ENCODE data around the gene CDH13.

Gene CDH13

DNA sequence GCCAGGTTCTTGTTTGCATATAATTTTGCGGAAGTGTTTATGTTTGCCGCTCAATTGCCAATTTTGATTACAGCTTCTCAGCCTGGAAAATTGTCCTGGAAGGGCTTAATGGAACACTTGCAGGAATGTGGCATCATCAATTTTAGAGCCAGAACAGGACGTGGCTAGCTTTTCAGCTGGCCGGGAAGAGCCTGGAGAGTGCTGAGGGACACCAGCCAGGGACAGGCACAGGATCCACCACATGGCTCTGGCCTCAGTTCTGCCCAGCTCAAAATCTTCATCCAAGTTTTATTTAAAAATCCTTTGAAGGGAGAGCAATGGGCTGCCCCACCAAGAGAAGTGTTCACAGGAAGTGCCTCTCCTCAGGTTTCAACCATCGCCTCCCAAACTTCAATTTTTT lies 893.8 kb downstream of the CDH13 start:
- TF ChIP-seq TAF1 (IDR thresholded peaks at IDR 0.05; ENCODE audit: borderline replicate concordance, insufficient read depth, low read length) (no peak), SIN3A (IDR thresholded peaks at IDR 0.05; ENCODE audit: borderline replicate concordance, insufficient read depth, low read length) (no peak), REST (IDR thresholded peaks at IDR 0.05; ENCODE audit: insufficient read depth in 1 of 2, low read depth in 2 of 2, low read length in 2 of 2) (no peak), FOXP2 (optimal IDR thresholded peaks at IDR 0.05; ENCODE audit: borderline replicate concordance, extremely low read depth, extremely low read length, insufficient read depth) (no peak), POLR2AphosphoS5 (IDR thresholded peaks at IDR 0.05; ENCODE audit: low read depth, low read length) (no peak)

- TF ChIP-seq TAF1 (IDR thresholded peaks at IDR 0.05; ENCODE audit: borderline replicate concordance, insufficient read depth, low read length) (no peak), REST (IDR thresholded peaks at IDR 0.05; ENCODE audit: insufficient read depth in 1 of 2, low read depth in 2 of 2, low read length in 2 of 2) (no peak), FOXP2 (optimal IDR thresholded peaks at IDR 0.05; ENCODE audit: borderline replicate concordance, extremely low read depth, extremely low read length, insufficient read depth) (no peak), SIN3A (IDR thresholded peaks at IDR 0.05; ENCODE audit: borderline replicate concordance, insufficient read depth, low read length) (no peak), POLR2AphosphoS5 (IDR thresholded peaks at IDR 0.05; ENCODE audit: low read depth, low read length) (no peak)
Measured at GRCh38 chr16:83530293-83530692, 903.5 kb downstream of the CDH13 start.

GRCh38 chr16:83532634-83533033 lies 905.9 kb downstream of the CDH13 start:
- no peak for TF ChIP-seq SIN3A (IDR thresholded peaks at IDR 0.05; ENCODE audit: borderline replicate concordance, insufficient read depth, low read length)
- no peak for TF ChIP-seq REST (IDR thresholded peaks at IDR 0.05; ENCODE audit: insufficient read depth in 1 of 2, low read depth in 2 of 2, low read length in 2 of 2)
- TF ChIP-seq FOXP2 (optimal IDR thresholded peaks at IDR 0.05; ENCODE audit: borderline replicate concordance, extremely low read depth, extremely low read length, insufficient read depth), result no peak
- TF ChIP-seq POLR2AphosphoS5 (IDR thresholded peaks at IDR 0.05; ENCODE audit: low read depth, low read length), result no peak
- no peak for TF ChIP-seq TAF1 (IDR thresholded peaks at IDR 0.05; ENCODE audit: borderline replicate concordance, insufficient read depth, low read length)

GRCh38 chr16:83533193-83533592 lies 906.4 kb downstream of the CDH13 start:
- no peak for TF ChIP-seq TAF1 (IDR thresholded peaks at IDR 0.05; ENCODE audit: borderline replicate concordance, insufficient read depth, low read length)
- no peak for TF ChIP-seq REST (IDR thresholded peaks at IDR 0.05; ENCODE audit: insufficient read depth in 1 of 2, low read depth in 2 of 2, low read length in 2 of 2)
- no peak for TF ChIP-seq POLR2AphosphoS5 (IDR thresholded peaks at IDR 0.05; ENCODE audit: low read depth, low read length)
- no peak for TF ChIP-seq FOXP2 (optimal IDR thresholded peaks at IDR 0.05; ENCODE audit: borderline replicate concordance, extremely low read depth, extremely low read length, insufficient read depth)
- TF ChIP-seq SIN3A (IDR thresholded peaks at IDR 0.05; ENCODE audit: borderline replicate concordance, insufficient read depth, low read length), result no peak

DNA sequence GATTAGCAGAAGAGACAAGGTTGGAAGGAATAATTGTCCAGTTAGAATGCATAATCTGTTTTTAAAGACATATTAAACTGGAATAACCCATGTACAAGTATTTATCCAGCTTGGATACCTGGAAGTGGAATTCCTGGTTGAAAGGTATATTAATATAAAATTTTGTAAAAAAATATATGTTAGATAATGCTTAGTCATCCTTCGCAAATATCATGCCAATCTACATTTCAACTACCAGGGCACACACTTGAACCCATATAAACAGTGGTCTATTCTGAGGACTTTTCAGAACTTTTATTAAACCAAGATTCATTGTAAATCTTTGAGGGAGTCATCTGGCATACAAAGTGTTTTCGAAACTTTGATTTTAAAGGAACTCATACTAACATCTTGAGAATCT lies 911.9 kb downstream of the CDH13 start:
- TF ChIP-seq TAF1 (IDR thresholded peaks at IDR 0.05; ENCODE audit: borderline replicate concordance, insufficient read depth, low read length) (no peak), SIN3A (IDR thresholded peaks at IDR 0.05; ENCODE audit: borderline replicate concordance, insufficient read depth, low read length) (no peak), REST (IDR thresholded peaks at IDR 0.05; ENCODE audit: insufficient read depth in 1 of 2, low read depth in 2 of 2, low read length in 2 of 2) (no peak), POLR2AphosphoS5 (IDR thresholded peaks at IDR 0.05; ENCODE audit: low read depth, low read length) (no peak), FOXP2 (optimal IDR thresholded peaks at IDR 0.05; ENCODE audit: borderline replicate concordance, extremely low read depth, extremely low read length, insufficient read depth) (no peak)
